T-helper 17 cell (primary cell): ENCODE data around the gene SLC31A2. TPM values are rescaled to one million over a fixed set of nuclear protein-coding genes. Genes with fewer than 3 reads are reported as not detected.
A peak's percentile ranks its signal among the peaks of the same experiment; 100 is the strongest.

Experiments used
- ATAC-seq: fragments of 150-1000 bp; cut with Tn5 transposase; 2 replicates; pipeline ENCODE4 v1.10.0; 2021; ENCODE audit warnings: mild to moderate bottlenecking, moderate library complexity
- DNase-seq, 3 donors: peaks; one replicate each; pipeline versions ENCODE4 v3.0.0 to v3.0.0-alpha.2; 2020 to 2021
- H3K9me3 ChIP-seq: one replicate; pipeline ENCODE4 v1.7.0; 2013; ENCODE audit warnings: low read length, mild to moderate bottlenecking; ENCODE audit not compliant: control insufficient read depth, poor library complexity, severe bottlenecking
- H3K27ac Mint-ChIP-seq: one replicate; pipeline ENCODE4 v1.8.0; 2022; ENCODE audit warnings: mild to moderate bottlenecking, moderate library complexity, mixed read lengths
- H3K27me3 Mint-ChIP-seq: one replicate; pipeline ENCODE4 v1.8.0; 2022; ENCODE audit warnings: mixed read lengths
- H3K36me3 Mint-ChIP-seq: one replicate; pipeline ENCODE4 v1.8.0; 2022; ENCODE audit warnings: low read depth, mixed read lengths
- H3K4me1 Mint-ChIP-seq: one replicate; pipeline ENCODE4 v1.8.0; 2022; ENCODE audit warnings: mild to moderate bottlenecking, mixed read lengths
- H3K4me3 Mint-ChIP-seq: one replicate; pipeline ENCODE4 v1.8.0; 2022; ENCODE audit warnings: mild to moderate bottlenecking, moderate library complexity, mixed read lengths
- total RNA-seq, 4 donors: library from RNA in 2 of 4; stranded (reverse) in 2 of 4; gene quantifications; one replicate each; pipeline ENCODE4 v1.2.3 and lab custom pipeline; 2022 to 2026

Gene SLC31A2
- total RNA-seq, 2 donors from 2014 or later: 6.6 to 12.8 TPM

GRCh38 chr9:113181165-113181564 is 30.4 kb downstream of the SLC31A2 start:
- peaks cover 8% of the 10 kb centered on the region for H3K4me1 Mint-ChIP-seq
- H3K4me3 Mint-ChIP-seq: no peak overlapping the region
- no peak for ATAC-seq
- peak overlapping the region; percentile 80 for H3K27ac Mint-ChIP-seq
- no peaks in the 10 kb centered on the region for H3K9me3 ChIP-seq
- no peaks in the 10 kb centered on the region for H3K27me3 Mint-ChIP-seq
- H3K36me3 Mint-ChIP-seq: peaks cover 34% of the 10 kb centered on the region
- no peak for DNase-seq

DNA sequence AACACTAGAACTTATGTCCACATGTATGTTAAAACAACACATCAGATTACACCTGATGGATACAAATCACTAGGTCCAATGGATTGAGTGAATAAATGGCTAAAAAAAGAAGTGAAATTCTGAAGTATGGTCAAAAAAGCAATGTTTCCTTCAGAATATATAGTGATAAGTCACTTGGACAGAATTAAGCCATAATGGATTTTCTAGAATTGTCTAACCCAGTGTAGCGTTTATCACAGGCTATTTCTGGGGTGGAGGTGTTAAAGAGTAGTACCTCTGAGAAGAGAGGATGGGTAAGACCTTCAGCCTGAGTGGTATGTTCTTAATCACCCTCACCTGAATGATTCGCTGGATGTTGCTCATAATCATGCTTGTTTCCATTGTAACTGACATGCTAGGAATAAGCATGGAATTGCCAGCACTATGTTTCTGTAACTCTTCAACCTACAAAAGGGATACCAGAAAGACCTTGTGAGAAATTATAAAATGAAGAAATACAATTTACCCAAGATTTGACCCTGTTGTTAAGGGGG is 33.2 kb downstream of the SLC31A2 start:
- Mint-ChIP-seq H3K36me3 (peaks cover 24% of the 10 kb centered on the region), H3K27ac (no peak overlapping the region), H3K4me3 (no peak overlapping the region), H3K4me1 (peaks cover 12% of the 10 kb centered on the region), H3K27me3 (no peaks in the 10 kb centered on the region)
- no peak for ATAC-seq
- DNase-seq: no peak
- no peaks in the 10 kb centered on the region for H3K9me3 ChIP-seq

DNA sequence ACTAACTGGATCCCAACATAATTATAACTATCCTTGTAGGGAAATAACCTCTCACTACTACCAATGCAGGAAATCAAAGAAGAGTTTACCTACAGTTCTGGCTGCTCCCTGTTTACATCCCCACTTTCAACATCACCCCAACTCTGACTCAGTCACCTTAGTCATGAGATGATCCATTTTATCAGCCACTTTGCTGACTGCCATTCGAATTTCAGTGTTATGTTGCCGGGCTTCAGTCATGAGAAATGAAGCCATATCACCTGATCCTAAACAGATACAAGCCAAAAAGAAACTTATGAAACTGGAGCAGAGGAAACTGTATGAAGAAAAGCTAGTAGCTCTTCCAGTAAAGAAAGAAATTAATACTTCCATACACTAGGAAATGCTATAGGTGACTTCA is 33.7 kb downstream of the SLC31A2 start:
- ATAC-seq (no peak), DNase-seq (no peak)
- H3K4me3 Mint-ChIP-seq: no peak overlapping the region
- H3K27ac Mint-ChIP-seq: no peak overlapping the region
- no peaks in the 10 kb centered on the region for H3K27me3 Mint-ChIP-seq
- H3K36me3 Mint-ChIP-seq: peaks cover 23% of the 10 kb centered on the region
- H3K9me3 ChIP-seq: no peaks in the 10 kb centered on the region
- H3K4me1 Mint-ChIP-seq: peaks cover 12% of the 10 kb centered on the region

DNA sequence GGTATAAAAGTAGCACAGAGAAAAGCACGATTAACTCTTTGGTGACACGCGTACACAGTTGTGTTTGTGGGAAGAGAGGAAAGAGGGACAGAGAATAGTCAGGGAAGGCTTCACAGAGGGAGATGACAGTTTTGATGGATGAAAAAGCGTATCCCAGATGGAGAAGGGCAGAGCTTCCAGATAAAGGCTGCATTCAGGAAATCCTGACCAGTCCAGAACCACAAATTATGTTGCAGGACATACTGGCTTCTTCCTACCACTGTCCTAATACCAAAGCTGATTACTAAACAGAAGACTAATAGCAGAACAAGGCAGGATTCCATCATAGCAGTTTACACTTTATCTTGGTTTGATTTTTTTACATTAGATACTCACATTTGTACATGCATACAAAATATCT is 34.5 kb downstream of the SLC31A2 start:
- DNase-seq: no peak
- H3K4me1 Mint-ChIP-seq: peaks cover 12% of the 10 kb centered on the region
- H3K27me3 Mint-ChIP-seq: no peaks in the 10 kb centered on the region
- H3K9me3 ChIP-seq: no peaks in the 10 kb centered on the region
- H3K4me3 Mint-ChIP-seq: peak overlapping the region; percentile 7
- H3K36me3 Mint-ChIP-seq: peaks cover 21% of the 10 kb centered on the region
- no peak overlapping the region for H3K27ac Mint-ChIP-seq
- no peak for ATAC-seq

- Mint-ChIP-seq H3K36me3 (peaks cover 19% of the 10 kb centered on the region), H3K27ac (no peak overlapping the region), H3K4me1 (peaks cover 12% of the 10 kb centered on the region), H3K27me3 (no peaks in the 10 kb centered on the region), H3K4me3 (no peak overlapping the region)
- DNase-seq: no peak
- H3K9me3 ChIP-seq: no peaks in the 10 kb centered on the region
- ATAC-seq: no peak
These were observed 35.4 kb downstream of the SLC31A2 start for GRCh38 chr9:113186137-113186755.

DNA sequence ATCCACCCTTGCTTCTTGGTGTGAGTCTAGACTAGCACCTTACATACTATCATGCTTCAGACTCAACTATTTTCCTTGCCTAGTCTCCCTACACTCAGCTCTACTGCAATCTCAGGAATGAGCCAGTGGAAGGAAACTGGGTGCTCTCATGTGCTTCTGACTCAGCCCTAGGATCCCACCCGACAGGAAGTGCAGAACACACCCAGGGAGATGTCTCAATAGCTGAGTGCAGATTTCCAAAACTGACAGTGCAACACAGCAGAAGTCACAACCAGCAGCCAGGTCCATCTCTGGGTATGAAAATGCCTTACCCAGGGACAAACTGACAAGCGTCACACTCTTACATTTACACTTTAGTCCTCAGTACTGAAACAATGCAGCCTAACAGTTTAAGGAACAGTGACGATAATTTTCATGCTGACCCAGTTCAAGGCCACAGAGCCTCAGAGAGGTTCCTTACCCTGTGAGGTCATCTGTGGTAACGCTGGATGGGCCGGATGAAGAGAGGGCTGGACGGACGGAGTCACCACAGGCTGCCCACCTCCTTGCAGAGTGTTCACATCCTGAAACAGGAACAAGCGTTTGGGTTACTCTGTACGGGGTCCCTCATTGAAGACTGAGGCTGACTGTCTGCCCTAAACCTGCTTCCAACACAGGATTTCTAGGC is 37.3 kb downstream of the SLC31A2 start:
- Mint-ChIP-seq H3K36me3 (peaks cover 9% of the 10 kb centered on the region), H3K4me3 (no peak overlapping the region), H3K4me1 (peaks cover 9% of the 10 kb centered on the region), H3K27me3 (no peaks in the 10 kb centered on the region), H3K27ac (no peak overlapping the region)
- no peaks in the 10 kb centered on the region for H3K9me3 ChIP-seq
- ATAC-seq (peak; percentile 42), DNase-seq (no peak)

DNA sequence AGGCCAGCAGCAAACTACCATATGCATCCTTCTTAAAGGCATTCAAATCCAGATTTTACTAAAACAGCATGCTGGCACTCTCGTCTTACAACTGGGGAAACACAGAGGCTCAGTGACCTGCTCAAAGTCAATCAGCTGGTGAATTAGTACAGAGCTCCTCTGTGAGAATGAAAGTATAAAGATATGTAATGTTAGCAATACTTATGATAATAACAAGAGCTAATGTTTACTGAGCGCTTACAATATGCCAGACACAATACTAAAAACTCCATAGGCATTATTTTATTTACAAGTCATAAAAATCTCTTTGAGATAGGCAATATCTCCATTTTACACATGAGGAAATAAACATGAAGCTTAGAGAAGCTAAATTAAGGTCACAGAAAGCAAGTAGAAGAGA is 41.6 kb downstream of the SLC31A2 start:
- Mint-ChIP-seq H3K27me3 (no peaks in the 10 kb centered on the region), H3K4me1 (peaks cover 7% of the 10 kb centered on the region), H3K36me3 (peaks cover 7% of the 10 kb centered on the region), H3K27ac (no peak overlapping the region), H3K4me3 (no peak overlapping the region)
- H3K9me3 ChIP-seq: no peaks in the 10 kb centered on the region
- no peak for ATAC-seq
- no peak for DNase-seq

GRCh38 chr9:113199683-113200329 is 49.0 kb downstream of the SLC31A2 start:
- H3K9me3 ChIP-seq: no peaks in the 10 kb centered on the region
- Mint-ChIP-seq H3K36me3 (peaks cover 10% of the 10 kb centered on the region), H3K4me1 (peaks cover 5% of the 10 kb centered on the region), H3K4me3 (no peak overlapping the region), H3K27me3 (no peaks in the 10 kb centered on the region), H3K27ac (no peak overlapping the region)
- DNase-seq (no peak), ATAC-seq (no peak)

DNA sequence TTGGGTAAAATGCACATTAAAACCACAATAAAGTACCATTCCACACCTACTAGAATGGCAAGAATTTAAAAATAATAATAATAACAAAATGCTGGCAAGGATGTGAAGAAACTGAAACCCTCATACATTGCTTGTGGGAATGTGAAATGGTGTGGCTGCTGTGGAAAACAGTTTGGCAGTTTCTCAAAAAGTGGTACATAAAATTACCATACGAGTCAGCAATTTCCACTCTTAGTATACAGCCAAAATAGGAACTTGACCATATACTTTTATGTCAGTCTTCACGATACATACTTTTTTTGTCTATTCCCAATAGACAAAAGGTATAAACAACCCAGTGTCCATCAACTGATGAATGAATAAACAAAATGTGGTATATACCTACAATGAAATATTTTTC is 54.6 kb downstream of the SLC31A2 start:
- peaks cover 3% of the 10 kb centered on the region for H3K36me3 Mint-ChIP-seq

DNA sequence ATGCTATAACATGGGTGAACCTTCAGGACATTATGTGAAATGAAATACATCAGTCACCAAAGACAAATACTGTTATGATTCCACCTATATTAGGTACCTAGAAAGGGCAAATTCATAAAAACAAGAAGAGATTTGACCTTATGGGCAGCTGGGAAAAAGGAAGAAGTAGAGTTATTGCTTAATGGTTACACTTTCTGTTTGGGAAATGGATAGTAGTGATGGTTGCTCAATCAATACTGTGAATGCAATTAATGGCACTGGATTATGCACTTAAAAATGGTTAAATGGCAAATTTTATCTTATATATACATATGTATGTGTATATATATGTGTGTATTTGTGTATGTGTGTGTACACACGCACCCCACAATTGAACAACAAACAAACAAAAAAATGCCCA is 55.1 kb downstream of the SLC31A2 start:
- Mint-ChIP-seq H3K27ac (no peak overlapping the region), H3K4me3 (no peak overlapping the region), H3K27me3 (no peaks in the 10 kb centered on the region), H3K4me1 (no peaks in the 10 kb centered on the region), H3K36me3 (peaks cover 3% of the 10 kb centered on the region)
- no peaks in the 10 kb centered on the region for H3K9me3 ChIP-seq
- DNase-seq (no peak), ATAC-seq (no peak)

More for the DNA sequence above, 54.6 kb downstream of the SLC31A2 start:
- Mint-ChIP-seq H3K4me1 (no peaks in the 10 kb centered on the region), H3K27ac (no peak overlapping the region), H3K27me3 (no peaks in the 10 kb centered on the region), H3K4me3 (no peak overlapping the region)
- H3K9me3 ChIP-seq: no peaks in the 10 kb centered on the region
- ATAC-seq: no peak
- no peak for DNase-seq

DNA sequence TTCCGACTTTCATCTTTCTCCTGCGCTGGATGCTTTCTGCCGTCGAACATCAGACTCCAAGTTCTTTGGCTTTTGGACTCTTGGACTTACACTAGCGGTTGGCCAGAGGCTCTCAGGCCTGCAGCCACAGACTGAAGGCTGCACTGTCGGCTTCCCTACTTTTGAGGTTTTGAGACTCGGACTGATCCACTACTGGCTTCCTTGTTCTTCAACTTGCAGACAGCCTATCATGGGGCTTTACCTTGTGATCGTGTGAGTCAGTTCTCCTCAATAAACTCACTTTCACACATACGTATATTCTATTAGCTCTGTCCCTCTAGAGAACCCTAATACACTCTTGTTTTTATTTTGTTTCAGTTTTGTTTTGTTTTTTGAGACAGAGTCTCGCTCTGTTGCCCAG is 60.0 kb downstream of the SLC31A2 start:
- H3K9me3 ChIP-seq: no peaks in the 10 kb centered on the region
- H3K4me3 Mint-ChIP-seq: no peak overlapping the region
- ATAC-seq (no peak), DNase-seq (no peak)
- H3K36me3 Mint-ChIP-seq: peaks cover 4% of the 10 kb centered on the region
- H3K27ac Mint-ChIP-seq: no peak overlapping the region
- no peaks in the 10 kb centered on the region for H3K27me3 Mint-ChIP-seq
- H3K4me1 Mint-ChIP-seq: peaks cover 22% of the 10 kb centered on the region
